ENCODE data around the gene WDR48. TPM values are rescaled to one million over a fixed set of nuclear protein-coding genes. Genes with fewer than 3 reads are reported as not detected.

Gene WDR48
- total and polyA plus RNA-seq, 8 donors, result 6.3 to 25.8 (median 15.4) TPM

GRCh38 chr3:39103324-39103693, 51.5 kb downstream of the WDR48 start:
- intact Hi-C loops (cut with DNase I), result no loop called here
- no peak overlapping the region for H3K27ac ChIP-seq
- H3K27me3 ChIP-seq, result no peaks in the 10 kb centered on the region
- ATAC-seq (no peak), DNase-seq (no peak), FAIRE-seq (no peak)
- H3K36me3 ChIP-seq, result peaks cover 0 to 21% (median 18%) of the 10 kb centered on the region in 3 donors
- H3K9me3 ChIP-seq, result no peaks in the 10 kb centered on the region
- no peak for TF ChIP-seq CTCF (IDR thresholded peaks at IDR 0.05)
- H3K4me3 ChIP-seq, result no peak overlapping the region
- 74 to 78% methylated on average over 4 of the region's 4 CpGs for WGBS, 2 donors
- peaks cover 0 to 20% (median 2%) of the 10 kb centered on the region in 3 donors for H3K4me1 ChIP-seq

- DNase-seq, result no peak
- ATAC-seq, result no peak
- H3K9me3 ChIP-seq, result no peaks in the 10 kb centered on the region
- peaks cover 0 to 20% (median 5%) of the 10 kb centered on the region in 3 donors for H3K4me1 ChIP-seq
- no peak for FAIRE-seq
- H3K27ac ChIP-seq, result no peak overlapping the region
- 72 to 75% methylated on average over 6 of the region's 6 CpGs for WGBS, 2 donors
- intact Hi-C loops (cut with DNase I), result no loop called here
- no peaks in the 10 kb centered on the region for H3K27me3 ChIP-seq
- H3K36me3 ChIP-seq, result peaks cover 0 to 15% (median 11%) of the 10 kb centered on the region in 3 donors
- no peak overlapping the region for H3K4me3 ChIP-seq
- no peak for TF ChIP-seq CTCF (IDR thresholded peaks at IDR 0.05)
These were observed 52.2 kb downstream of the WDR48 start for GRCh38 chr3:39103791-39104552.

GRCh38 chr3:39104961-39105686, 53.3 kb downstream of the WDR48 start:
- ATAC-seq (no peak), FAIRE-seq (no peak), DNase-seq (peak in 3 of 6 donors; percentile 31 to 64 (median 60))
- no peak overlapping the region for H3K27ac ChIP-seq
- peaks cover 0 to 20% (median 5%) of the 10 kb centered on the region in 3 donors for H3K4me1 ChIP-seq
- no peak overlapping the region for H3K4me3 ChIP-seq
- WGBS, 2 donors, result 82 to 91% methylated on average over 7 of the region's 7 CpGs
- TF ChIP-seq CTCF (IDR thresholded peaks at IDR 0.05), result no peak
- H3K27me3 ChIP-seq, result no peaks in the 10 kb centered on the region
- no peaks in the 10 kb centered on the region for H3K9me3 ChIP-seq
- intact Hi-C loops (cut with DNase I), result no loop called here
- peaks cover 0 to 7% (median 3%) of the 10 kb centered on the region in 3 donors for H3K36me3 ChIP-seq

- 62 to 64% methylated on average over 3 of the region's 3 CpGs for WGBS, 2 donors
- Histone ChIP-seq H3K27ac (no peak overlapping the region), H3K9me3 (no peaks in the 10 kb centered on the region), H3K4me1 (peaks cover 0 to 20% (median 5%) of the 10 kb centered on the region in 3 donors), H3K4me3 (peak overlapping the region in 2 of 4 donors; percentile 93 to 99), H3K27me3 (no peaks in the 10 kb centered on the region), H3K36me3 (peaks cover 0 to 2% (median 0%) of the 10 kb centered on the region in 3 donors)
- DNase-seq (no peak), FAIRE-seq (no peak), ATAC-seq (no peak)
- intact Hi-C loops (cut with DNase I), result no loop called here
- no peak for TF ChIP-seq CTCF (IDR thresholded peaks at IDR 0.05)
These were observed 53.9 kb downstream of the WDR48 start for GRCh38 chr3:39105687-39106063.

Measured in pancreas (tissue), 10 donors.